DMS53 treated with DMSO at 0.1 percent for 48 hours (cell line): Measurements from ENCODE around the gene PCDHGA6.
"Not testable (repeated sequence)": the region's sequence is repeated elsewhere in the genome, so short reads cannot be mapped to it uniquely, and the experiment has no call there.

Experiments
- DNase-seq: peaks from one replicate; lab custom pipeline; 2025; ENCODE audit not compliant: unreplicated experiment; lab: John Stamatoyannopoulos, UW

Gene PCDHGA6

GRCh38 chr5:141392429-141393198 is 18.9 kb downstream of the PCDHGA6 start, which contains the start of gene PCDHGA8:
PCDHGA8 (plus strand) TSS chr5:141392633; CDS start chr5:141392814, 181 bp downstream.
- no peak for DNase-seq

GRCh38 chr5:141393267-141393666 is 19.6 kb downstream of the PCDHGA6 start:
- no peak for DNase-seq

GRCh38 chr5:141394401-141395187 is 20.9 kb downstream of the PCDHGA6 start:
- not testable (repeated sequence) for DNase-seq

GRCh38 chr5:141397756-141398551 is 24.3 kb downstream of the PCDHGA6 start, which contains the start of gene PCDHGB5:
PCDHGB5 (plus strand) TSS chr5:141397947; CDS start chr5:141398128, 181 bp downstream.
- DNase-seq = not testable (repeated sequence)

GRCh38 chr5:141398608-141399007 is 24.9 kb downstream of the PCDHGA6 start:
- no peak for DNase-seq

- DNase-seq = no peak
Observed at GRCh38 chr5:141399555-141400258, 26.0 kb downstream of the PCDHGA6 start.

GRCh38 chr5:141402553-141403243 is 29.0 kb downstream of the PCDHGA6 start, which contains the start of gene PCDHGA9:
PCDHGA9 (plus strand) TSS chr5:141402778; CDS start chr5:141402953, 175 bp downstream.
- DNase-seq = peak; percentile 9

GRCh38 chr5:141403387-141403786 is 29.7 kb downstream of the PCDHGA6 start:
- no peak for DNase-seq

GRCh38 chr5:141407790-141408505 is 34.3 kb downstream of the PCDHGA6 start, which contains the start of gene PCDHGB6:
PCDHGB6 (plus strand) TSS chr5:141408021; CDS start chr5:141408203, 182 bp downstream.
- DNase-seq = peak; percentile 13

- DNase-seq = no peak
Observed at GRCh38 chr5:141409598-141410306, 36.1 kb downstream of the PCDHGA6 start.

- no peak for DNase-seq
Observed at GRCh38 chr5:141411575-141411974, 37.9 kb downstream of the PCDHGA6 start.

- peak; percentile 49 for DNase-seq
Observed at GRCh38 chr5:141412854-141413539, 39.3 kb downstream of the PCDHGA6 start, which contains the start of gene PCDHGA10. PCDHGA10 (plus strand) TSS chr5:141412987; CDS start chr5:141413176, 189 bp downstream.

- no peak for DNase-seq
Observed at GRCh38 chr5:141413540-141414069, 39.9 kb downstream of the PCDHGA6 start.

GRCh38 chr5:141414548-141415274 is 41.0 kb downstream of the PCDHGA6 start:
- DNase-seq = not testable (repeated sequence)

- DNase-seq = not testable (repeated sequence)
Observed at GRCh38 chr5:141415275-141415618, 41.6 kb downstream of the PCDHGA6 start.

- peak; percentile 67 for DNase-seq
Observed at GRCh38 chr5:141417494-141418172, 43.9 kb downstream of the PCDHGA6 start, which contains the start of gene PCDHGB7. PCDHGB7 (plus strand) TSS chr5:141417677; CDS start chr5:141417860, 183 bp downstream.
